ENCODE results near the gene ABI3. TPM values are rescaled to one million over a fixed set of nuclear protein-coding genes. Genes with fewer than 3 reads are reported as not detected.

ABI3 gene
- polyA plus RNA-seq, 1 donor from 2014 or later = not detected

- TF ChIP-seq CTCF (IDR thresholded peaks at IDR 0.05; ENCODE audit: poor library complexity, severe bottlenecking) = peak; percentile 61
- TF ChIP-seq RAD21 (conservative IDR thresholded peaks at IDR 0.05) = peak; percentile 27
These were observed 18.4 kb upstream of the ABI3 start (continued) for GRCh38 chr17:49191917-49192741.

DNA sequence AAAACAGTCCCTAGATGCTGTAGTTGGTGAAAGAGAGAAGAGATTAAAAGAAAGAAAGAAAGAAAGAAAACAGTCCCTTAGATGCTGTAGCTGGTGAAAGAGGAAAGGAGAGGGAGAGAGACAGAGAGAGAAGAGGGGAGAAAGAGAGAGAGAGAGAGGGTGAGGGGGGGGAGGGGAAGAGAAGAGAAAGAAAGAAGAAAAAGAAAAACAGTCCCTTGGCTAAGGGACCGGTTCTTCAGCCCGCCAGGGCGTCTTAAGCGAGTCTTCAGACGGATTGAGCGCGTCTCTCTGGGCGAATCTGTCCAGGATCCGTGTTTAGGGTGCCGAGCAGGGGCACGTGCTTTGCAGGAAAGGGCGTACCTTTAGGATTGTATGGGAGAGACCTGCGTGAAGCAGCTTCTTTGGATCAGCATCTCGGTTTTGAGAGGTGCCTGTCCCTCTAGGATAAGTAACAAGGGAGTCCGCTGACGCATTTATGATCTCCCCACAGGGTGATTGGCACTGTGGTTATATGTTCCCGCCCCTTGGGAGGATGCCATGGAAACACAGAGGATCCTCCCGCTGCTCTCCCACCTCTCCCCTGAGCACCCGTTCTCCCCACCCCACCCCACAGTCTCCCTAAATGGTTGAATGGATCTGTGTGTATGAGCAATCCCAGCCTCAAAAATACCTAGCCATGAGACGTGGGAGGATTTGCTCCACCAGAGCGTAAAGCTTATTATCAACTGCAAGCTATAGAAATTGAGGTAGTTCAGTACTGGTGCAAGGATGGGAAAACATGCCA is 16.8 kb upstream of the ABI3 start:
- Histone ChIP-seq H4K20me1 (ENCODE audit: insufficient read depth) (no peaks in the 10 kb centered on the region), H3K9me2 (ENCODE audit: insufficient read depth, low read length) (no peaks in the 10 kb centered on the region), H3K79me2 (replicated peaks; ENCODE audit: insufficient read depth, low read length) (no peaks in the 10 kb centered on the region), H2AFZ (ENCODE audit: low read depth, low read length) (peak overlapping the region; percentile 61), H3K27ac (ENCODE audit: low read length) (peak overlapping the region; percentile 88), H3K9me3 (ENCODE audit: low read length) (no peaks in the 10 kb centered on the region), H3K4me2 (ENCODE audit: low read length) (peak overlapping the region; percentile 10), H3K9ac (ENCODE audit: low read length) (peak overlapping the region; percentile 76), H3K4me3 (ENCODE audit: low read length) (peak overlapping the region; percentile 92), H3K36me3 (ENCODE audit: insufficient read depth, low read length) (no peaks in the 10 kb centered on the region), H3F3A (ENCODE audit: insufficient read depth, low read length, poor library complexity, severe bottlenecking) (no peaks in the 10 kb centered on the region), H3K27me3 (ENCODE audit: insufficient read depth, low read depth, low read length) (no peaks in the 10 kb centered on the region)
- TF ChIP-seq RAD21 (conservative IDR thresholded peaks at IDR 0.05) = no peak
- no peak for TF ChIP-seq CTCF (IDR thresholded peaks at IDR 0.05; ENCODE audit: poor library complexity, severe bottlenecking)
- TF ChIP-seq POLR2AphosphoS5 (IDR thresholded peaks at IDR 0.05) = peak; percentile 66

GRCh38 chr17:49194297-49194607 is 16.3 kb upstream of the ABI3 start:
- no peaks in the 10 kb centered on the region for H4K20me1 ChIP-seq (ENCODE audit: insufficient read depth)
- no peak overlapping the region for H3K4me2 ChIP-seq (ENCODE audit: low read length)
- peak overlapping the region; percentile 88 for H3K27ac ChIP-seq (ENCODE audit: low read length)
- H3K9me2 ChIP-seq (ENCODE audit: insufficient read depth, low read length) = no peaks in the 10 kb centered on the region
- no peak for TF ChIP-seq RAD21 (conservative IDR thresholded peaks at IDR 0.05)
- TF ChIP-seq EP300 (conservative IDR thresholded peaks at IDR 0.05; ENCODE audit: poor library complexity, severe bottlenecking) = no peak
- TF ChIP-seq, protein P1, sequence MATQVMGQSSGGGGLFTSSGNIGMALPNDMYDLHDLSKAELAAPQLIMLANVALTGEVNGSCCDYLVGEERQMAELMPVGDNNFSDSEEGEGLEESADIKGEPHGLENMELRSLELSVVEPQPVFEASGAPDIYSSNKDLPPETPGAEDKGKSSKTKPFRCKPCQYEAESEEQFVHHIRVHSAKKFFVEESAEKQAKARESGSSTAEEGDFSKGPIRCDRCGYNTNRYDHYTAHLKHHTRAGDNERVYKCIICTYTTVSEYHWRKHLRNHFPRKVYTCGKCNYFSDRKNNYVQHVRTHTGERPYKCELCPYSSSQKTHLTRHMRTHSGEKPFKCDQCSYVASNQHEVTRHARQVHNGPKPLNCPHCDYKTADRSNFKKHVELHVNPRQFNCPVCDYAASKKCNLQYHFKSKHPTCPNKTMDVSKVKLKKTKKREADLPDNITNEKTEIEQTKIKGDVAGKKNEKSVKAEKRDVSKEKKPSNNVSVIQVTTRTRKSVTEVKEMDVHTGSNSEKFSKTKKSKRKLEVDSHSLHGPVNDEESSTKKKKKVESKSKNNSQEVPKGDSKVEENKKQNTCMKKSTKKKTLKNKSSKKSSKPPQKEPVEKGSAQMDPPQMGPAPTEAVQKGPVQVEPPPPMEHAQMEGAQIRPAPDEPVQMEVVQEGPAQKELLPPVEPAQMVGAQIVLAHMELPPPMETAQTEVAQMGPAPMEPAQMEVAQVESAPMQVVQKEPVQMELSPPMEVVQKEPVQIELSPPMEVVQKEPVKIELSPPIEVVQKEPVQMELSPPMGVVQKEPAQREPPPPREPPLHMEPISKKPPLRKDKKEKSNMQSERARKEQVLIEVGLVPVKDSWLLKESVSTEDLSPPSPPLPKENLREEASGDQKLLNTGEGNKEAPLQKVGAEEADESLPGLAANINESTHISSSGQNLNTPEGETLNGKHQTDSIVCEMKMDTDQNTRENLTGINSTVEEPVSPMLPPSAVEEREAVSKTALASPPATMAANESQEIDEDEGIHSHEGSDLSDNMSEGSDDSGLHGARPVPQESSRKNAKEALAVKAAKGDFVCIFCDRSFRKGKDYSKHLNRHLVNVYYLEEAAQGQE (IDR thresholded peaks at IDR 0.05; ENCODE audit: borderline replicate concordance) = no peak
- H2AFZ ChIP-seq (ENCODE audit: low read depth, low read length) = no peak overlapping the region
- peak overlapping the region; percentile 76 for H3K9ac ChIP-seq (ENCODE audit: low read length)
- no peaks in the 10 kb centered on the region for H3K9me3 ChIP-seq (ENCODE audit: low read length)
- H3K4me3 ChIP-seq (ENCODE audit: low read length) = peak overlapping the region; percentile 92
- no peaks in the 10 kb centered on the region for H3F3A ChIP-seq (ENCODE audit: insufficient read depth, low read length, poor library complexity, severe bottlenecking)
- no peaks in the 10 kb centered on the region for H3K27me3 ChIP-seq (ENCODE audit: insufficient read depth, low read depth, low read length)
- no peaks in the 10 kb centered on the region for H3K79me2 ChIP-seq (replicated peaks; ENCODE audit: insufficient read depth, low read length)
- H3K36me3 ChIP-seq (ENCODE audit: insufficient read depth, low read length) = no peaks in the 10 kb centered on the region
